ENCODE measurements around the gene CCDC78.

The CCDC78 gene

GRCh38 chr16:711548-712320 is 14.5 kb downstream of the CCDC78 start:
- peak; percentile 65 to 70 for DNase-seq (ENCODE audit: low read depth in 1 of 2, low spot score in 1 of 2)

DNA sequence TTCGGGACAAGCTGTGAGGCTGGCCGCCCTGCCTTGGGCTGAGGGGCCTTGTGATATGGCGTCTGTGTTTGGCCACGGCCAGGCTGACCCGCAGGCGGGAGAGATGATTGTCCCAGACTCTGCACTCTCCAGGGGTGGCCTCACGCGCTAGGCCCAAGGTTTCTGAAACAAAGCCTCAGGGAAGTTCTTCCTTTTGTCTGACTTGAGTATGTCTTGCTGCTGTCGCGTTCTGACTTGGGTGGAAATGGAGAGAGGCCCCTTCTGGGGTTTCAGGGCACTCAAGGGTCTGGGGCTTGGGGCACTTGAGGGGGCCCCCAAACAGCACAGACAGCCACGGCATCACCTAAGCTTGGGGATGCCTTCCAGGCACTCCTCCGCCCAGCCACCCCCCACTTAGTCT is 15.2 kb downstream of the CCDC78 start:
- DNase-seq (ENCODE audit: low read depth in 1 of 2, low spot score in 1 of 2): no peak

- no peak for DNase-seq (ENCODE audit: low read depth in 1 of 2, low spot score in 1 of 2)
These were observed 15.7 kb downstream of the CCDC78 start for GRCh38 chr16:710500-711075.

DNA sequence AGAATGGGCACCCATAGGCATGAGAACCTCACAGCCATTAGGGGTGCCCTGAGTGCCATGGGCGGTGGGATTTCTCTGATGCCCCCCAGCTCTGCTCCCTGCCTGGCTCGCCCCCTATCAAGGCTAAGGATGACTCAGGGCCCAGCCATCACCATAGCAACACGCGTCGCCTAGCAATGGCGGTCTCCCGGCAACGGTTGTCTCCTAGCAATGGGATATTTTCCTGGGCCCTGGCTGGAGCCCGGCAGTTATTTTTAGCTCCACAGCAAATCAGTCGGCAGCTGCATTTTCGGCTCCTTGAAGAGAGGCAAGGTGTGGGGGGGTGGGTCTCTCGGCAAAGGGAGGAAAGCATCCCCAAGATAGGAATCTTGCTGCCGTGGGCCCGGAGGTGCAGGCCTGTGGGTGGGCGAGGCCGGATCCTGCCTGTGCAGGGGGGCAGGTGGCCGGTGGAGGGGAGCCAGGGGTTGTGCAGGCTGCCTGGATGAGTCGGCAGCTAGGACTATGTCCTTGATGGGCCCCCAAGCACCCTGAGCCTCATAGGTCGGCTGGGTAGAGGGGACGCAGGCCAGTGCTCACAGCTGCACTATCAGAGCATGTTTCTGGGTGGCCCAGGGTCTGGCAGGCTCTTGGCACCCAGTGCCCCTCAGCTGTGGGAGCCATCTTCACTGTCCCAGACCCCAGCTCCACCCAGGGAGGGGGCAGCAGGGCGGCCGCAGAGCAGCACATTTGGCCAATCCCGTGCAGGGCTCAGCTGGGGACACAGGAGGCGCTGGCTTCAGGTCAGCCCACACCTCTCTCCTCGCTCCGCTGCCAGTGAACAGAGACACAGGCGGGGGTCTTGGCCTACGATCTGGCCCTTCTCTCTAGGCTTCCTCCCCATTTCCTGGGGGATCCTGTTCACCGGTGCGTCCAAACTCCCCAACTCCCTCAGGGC is 16.4 kb downstream of the CCDC78 start:
- no peak for DNase-seq (ENCODE audit: low read depth in 1 of 2, low spot score in 1 of 2)

DNA sequence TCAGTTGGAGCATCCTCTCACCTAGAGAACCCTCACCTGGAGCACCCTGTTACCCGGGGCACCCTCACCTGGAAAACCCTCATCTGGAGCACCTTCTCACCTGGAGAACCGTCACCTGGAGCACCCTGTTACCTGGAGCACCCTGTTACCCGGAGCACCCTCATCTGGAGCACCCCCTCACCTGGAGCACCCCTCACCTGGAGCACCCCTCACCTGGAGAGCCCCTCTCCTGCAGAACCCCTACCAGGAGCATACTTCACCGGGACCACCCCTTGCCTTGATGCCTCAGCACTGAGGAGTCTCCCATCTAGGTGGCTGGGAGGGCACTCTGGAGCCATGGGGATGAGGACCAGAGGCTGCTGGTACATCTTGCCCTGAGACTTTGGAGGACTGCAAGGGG is 17.3 kb downstream of the CCDC78 start:
- no peak for DNase-seq (ENCODE audit: low read depth in 1 of 2, low spot score in 1 of 2)

GRCh38 chr16:708019-708418 is 18.2 kb downstream of the CCDC78 start:
- no peak for DNase-seq (ENCODE audit: low read depth in 1 of 2, low spot score in 1 of 2)

GRCh38 chr16:707062-707538 is 19.1 kb downstream of the CCDC78 start:
- no peak for DNase-seq (ENCODE audit: low read depth in 1 of 2, low spot score in 1 of 2)

DNA sequence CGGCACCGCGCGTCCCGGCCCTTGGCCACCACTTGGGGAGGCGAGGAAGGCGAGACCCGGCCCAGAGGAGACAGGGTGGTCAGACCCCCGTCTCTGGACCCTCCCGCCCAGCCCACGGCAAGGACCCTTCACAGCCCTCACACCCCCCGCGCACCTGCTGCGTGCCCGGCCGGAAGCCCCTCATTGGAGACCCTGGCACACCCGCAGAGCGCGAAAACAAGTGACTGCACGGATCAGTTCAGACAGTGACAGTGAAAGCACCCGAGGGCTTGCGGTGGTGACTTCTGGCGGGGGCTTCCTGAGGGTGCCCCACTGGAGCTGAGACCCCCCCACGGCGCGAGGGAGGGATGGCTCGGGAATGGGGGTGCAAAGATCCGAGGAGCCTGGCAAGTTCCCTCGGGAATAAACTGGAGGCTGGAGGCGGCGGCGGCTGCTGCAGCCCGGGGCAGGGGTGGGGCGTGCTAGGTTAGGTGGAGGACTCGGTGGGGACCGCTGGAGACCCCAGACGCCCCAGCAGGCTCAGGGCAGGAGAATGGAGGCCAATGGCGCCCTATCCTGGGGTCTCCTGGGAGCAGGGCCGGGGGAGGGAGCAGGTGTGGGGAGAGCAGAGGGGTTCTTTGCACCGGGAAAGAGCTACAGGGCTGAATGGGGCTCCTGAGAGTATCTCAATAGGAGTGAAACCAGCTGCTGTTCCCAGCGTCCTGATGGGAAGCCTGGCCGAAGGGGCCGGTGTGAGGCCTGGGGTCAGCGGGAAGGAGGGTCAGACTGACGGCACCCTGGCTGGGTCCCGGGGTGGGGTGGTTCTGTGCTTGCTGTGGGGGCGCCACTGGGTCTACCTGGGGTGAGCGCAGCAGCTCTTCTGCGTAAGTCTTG is 19.8 kb downstream of the CCDC78 start:
- no peak for DNase-seq (ENCODE audit: low read depth in 1 of 2, low spot score in 1 of 2)

- no peak for DNase-seq (ENCODE audit: low read depth in 1 of 2, low spot score in 1 of 2)
These were observed 20.6 kb downstream of the CCDC78 start, which contains the start of gene FBXL16 for GRCh38 chr16:705431-706188. FBXL16 (minus strand) TSS chr16:705801; CDS start chr16:697405, 8,396 bp downstream.

DNA sequence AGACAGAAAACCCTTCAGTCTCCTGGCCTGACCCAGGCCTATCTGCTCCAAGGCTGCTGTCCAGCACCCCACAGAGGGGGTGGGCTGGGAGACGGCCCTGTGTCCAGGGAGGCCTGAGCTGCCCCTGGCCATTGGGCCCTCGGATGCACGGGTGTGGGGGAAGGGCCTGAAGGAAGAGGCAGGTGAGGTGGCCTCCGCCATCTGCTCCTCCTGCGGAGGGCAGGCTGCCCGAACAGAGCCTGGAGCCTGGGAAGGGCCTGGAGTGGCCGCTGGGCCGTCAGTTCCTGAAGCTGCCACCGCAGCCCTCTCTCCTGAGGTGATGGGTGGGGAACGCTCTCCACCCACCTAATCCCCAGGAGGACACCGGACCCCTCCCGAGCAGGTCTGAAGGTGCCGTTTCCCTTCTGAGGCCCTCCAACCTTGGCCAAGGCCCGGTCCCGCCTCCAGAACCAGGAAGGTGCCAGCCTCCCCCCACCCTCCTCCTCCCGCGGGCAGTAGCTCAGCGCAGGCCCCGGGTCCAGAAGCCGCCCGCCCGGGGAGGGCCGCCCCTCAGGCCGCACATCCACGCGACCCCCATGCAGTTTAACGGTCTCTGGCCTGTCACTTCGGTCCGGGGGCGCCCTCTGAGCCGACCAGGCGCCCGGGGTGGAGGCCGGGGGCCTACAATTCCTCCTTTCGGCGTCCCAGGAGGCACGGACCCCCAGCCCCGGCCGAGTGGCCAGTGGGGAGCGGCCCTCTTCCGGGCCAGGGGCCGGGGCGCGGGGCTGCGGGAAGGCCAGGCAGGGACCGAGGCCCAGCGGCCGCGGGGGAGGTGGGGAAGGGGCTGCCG is 21.5 kb downstream of the CCDC78 start:
- DNase-seq (ENCODE audit: low read depth in 1 of 2, low spot score in 1 of 2): no peak

DNA sequence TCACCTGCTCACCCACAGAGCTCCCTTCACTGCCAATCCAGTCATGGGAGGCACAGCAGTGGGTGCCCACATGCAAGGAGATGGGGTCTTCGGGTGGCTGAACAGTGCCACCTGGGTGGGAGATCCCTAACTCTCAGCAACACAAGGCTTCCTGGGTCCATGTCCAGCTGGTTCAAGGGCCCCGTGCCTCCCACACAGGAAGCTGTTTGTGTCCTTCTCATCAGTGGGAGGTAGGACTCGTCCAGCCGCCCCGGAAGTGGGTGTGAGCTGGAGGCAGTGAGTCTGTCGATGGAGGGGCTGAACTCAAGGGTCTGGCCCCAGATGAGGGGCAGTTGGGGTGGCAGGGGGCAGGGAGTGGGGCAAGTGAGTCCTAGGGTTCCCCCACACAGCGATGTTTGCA is 22.2 kb downstream of the CCDC78 start:
- no peak for DNase-seq (ENCODE audit: low read depth in 1 of 2, low spot score in 1 of 2)

GRCh38 chr16:703406-703805 is 22.8 kb downstream of the CCDC78 start:
- DNase-seq (ENCODE audit: low read depth in 1 of 2, low spot score in 1 of 2): no peak

- no peak for DNase-seq (ENCODE audit: low read depth in 1 of 2, low spot score in 1 of 2)
These were observed 23.9 kb downstream of the CCDC78 start for GRCh38 chr16:702341-702740.

- no peak for DNase-seq (ENCODE audit: low read depth in 1 of 2, low spot score in 1 of 2)
These were observed 25.3 kb downstream of the CCDC78 start for GRCh38 chr16:700684-701584.

- DNase-seq (ENCODE audit: low read depth in 1 of 2, low spot score in 1 of 2): no peak
These were observed 27.2 kb downstream of the CCDC78 start for GRCh38 chr16:698911-699671.

GRCh38 chr16:695355-696089 is 30.7 kb downstream of the CCDC78 start:
- peak; percentile 47 to 49 for DNase-seq (ENCODE audit: low read depth in 1 of 2, low spot score in 1 of 2)
